GM19351 (cell line): ENCODE data around the gene TNXB.
"Not testable (repeated sequence)": the region's sequence is repeated elsewhere in the genome, so short reads cannot be mapped to it uniquely, and the experiment has no call there.

Source experiments
- ATAC-seq: cut with Tn5 transposase; IDR thresholded peaks from one replicate; pipeline ENCODE4 v1.9.1; 2021; ENCODE audit warnings: mild to moderate bottlenecking, moderate library complexity; ENCODE audit not compliant: unreplicated experiment

Gene TNXB

DNA sequence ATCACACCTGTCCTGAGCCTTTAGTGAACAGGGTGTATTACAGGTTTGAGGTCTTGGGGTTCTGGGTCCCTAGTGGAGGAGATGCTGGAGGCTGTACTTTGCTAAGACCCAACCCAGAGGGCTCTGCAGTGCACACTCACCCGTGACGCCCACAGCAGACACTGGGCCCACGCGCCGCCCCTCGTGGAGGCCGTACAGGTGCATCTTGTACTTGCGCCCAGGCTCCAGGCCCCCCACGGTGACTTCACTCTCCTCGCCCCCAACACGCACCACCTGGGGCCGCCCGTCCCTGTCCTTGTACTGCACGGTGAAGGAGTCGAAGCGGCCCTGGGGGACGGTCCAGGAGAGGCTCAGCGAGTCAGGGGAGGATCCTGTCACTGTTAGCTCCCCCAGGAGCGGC lies 41.6 kb downstream of the TNXB start:
- not testable (repeated sequence) for ATAC-seq

DNA sequence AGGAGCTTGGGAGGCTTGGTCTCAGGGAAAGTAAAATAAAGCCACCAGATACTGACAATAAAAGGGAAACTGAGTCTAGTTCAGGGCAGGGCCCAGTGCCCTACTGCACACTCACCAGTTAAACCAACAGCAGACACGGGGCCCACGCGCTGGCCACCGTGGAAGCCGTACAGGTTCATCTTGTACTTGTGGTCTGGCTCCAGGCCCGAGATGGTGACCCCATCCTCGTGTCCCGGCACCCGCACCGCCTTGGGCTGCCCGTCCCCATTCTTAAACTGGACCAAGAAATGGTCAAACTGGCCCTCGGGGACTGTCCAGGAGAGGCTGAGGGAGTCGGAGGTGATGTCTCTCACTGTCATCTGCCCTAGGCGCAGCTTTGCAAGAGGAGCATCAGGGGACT lies 44.4 kb downstream of the TNXB start:
- no peak for ATAC-seq

DNA sequence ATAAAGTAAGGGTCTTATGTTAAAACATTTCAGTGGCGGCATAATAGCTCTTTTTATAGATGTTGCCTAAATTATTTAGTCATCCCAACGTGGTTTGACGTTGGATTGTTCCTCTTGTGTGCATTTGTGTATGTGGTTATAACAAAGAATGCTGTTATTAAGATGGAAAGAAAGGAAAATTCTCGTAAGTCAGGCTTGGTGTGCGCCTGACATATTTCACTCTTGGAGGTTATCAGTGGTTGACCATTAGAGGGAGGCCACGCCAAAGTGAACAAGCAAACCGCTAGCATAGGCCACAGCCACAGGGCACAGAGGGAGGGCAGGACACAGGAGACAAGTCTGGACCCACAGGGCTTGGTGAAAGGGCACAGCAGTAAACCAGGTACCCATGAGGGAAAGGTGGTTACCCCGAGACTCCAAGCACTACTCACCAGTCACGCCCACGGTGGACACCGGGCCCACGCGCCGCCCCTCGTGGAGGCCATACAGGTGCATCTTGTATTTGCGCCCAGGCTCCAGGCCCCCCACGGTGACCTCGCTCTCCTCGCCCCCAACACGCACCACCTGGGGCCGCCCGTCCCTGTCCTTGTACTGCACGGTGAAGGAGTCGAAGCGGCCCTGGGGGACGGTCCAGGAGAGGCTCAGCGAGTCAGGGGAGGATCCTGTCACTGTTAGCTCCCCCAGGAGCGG lies 48.0 kb downstream of the TNXB start:
- no peak for ATAC-seq

DNA sequence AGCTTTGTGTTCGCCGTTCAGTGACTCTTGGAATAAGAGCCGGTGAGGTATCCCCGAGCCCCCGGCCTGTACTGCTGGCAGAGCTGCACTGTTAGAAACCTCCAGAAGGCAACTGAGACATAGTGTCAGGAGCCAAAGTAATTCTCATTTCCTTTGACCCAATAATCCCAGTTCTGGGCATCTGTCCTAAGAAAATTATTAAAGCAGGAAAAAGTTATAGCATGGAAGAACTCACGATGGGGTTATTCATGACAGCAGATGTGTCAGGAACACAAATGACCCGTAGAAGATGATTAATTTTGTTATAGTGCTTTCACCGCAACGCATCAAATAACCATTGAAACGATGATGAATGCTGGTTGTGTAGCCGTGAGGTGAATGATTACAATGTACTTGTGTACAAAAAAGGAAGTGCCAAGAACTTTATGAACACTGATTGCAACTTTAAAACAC lies 50.6 kb downstream of the TNXB start:
- no peak for ATAC-seq

DNA sequence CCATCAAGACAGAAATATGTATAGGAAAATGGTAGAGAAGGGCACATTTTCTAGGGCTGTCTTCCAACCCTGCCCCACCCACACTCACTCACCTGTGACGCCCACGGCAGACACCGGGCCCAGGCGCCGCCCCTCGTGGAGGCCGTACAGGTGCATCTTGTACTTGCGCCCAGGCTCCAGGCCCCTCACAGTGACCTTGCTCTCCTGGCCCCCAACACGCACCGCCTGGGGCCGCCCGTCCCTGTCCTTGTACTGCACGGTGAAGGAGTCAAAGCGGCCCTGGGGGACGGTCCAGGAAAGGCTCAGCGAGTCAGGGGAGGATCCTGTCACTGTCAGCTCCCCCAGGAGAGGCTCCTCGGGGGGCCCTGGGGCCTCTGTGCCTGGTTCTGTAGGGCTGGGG lies 51.2 kb downstream of the TNXB start:
- no peak for ATAC-seq

DNA sequence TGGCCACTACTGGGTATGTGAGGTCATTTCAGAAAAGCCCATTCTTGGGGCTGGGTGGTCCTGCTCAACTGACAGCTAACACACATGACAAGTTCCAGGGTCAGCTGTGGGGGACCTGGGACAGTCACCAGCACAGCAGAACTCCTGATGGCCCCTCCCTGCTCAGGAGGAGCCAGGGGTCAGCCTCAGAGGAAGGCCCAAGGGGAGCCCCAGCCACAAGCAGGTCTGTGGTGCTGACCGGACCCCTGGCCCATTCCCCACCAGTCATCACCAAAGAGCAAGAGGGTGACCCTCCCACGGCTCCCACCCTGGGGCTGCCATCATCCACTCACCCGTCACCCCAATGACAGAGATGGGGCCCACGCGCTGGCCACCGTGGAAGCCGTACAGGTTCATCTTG lies 52.9 kb downstream of the TNXB start:
- ATAC-seq: no peak

DNA sequence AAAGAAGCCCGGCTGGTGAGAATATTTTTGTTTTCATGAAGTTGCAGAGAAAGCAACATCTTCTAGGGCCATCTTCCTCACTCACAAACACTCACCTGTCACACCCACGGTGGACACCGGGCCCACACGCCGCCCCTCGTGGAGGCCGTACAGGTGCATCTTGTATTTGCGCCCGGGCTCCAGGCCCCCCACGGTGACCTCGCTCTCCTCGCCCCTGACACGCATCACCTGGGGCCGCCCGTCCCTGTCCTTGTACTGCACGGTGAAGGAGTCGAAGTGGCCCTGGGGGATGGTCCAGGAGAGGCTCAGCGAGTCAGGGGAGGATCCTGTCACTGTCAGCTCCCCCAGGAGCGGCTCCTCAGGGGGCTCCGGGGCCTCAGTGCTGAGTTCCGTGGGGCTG lies 53.4 kb downstream of the TNXB start:
- ATAC-seq: not testable (repeated sequence)

DNA sequence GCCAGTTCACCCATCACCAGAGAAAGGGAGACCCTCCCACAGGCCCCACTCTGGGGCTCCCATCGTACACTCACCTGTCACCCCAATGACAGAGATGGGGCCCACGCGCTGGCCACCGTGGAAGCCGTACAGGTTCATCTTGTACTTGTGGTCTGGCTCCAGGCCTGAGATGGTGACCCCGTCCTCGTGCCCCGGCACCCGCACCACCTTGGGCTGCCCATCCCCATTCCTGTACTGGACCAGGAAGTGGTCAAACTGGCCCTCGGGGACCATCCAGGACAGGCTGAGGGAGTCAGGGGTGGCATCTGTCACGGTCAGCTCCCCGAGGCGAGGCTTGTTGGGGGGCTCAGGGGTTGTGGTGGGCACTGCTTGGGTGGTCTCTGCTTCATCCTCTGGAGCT lies 55.8 kb downstream of the TNXB start:
- not testable (repeated sequence) for ATAC-seq

DNA sequence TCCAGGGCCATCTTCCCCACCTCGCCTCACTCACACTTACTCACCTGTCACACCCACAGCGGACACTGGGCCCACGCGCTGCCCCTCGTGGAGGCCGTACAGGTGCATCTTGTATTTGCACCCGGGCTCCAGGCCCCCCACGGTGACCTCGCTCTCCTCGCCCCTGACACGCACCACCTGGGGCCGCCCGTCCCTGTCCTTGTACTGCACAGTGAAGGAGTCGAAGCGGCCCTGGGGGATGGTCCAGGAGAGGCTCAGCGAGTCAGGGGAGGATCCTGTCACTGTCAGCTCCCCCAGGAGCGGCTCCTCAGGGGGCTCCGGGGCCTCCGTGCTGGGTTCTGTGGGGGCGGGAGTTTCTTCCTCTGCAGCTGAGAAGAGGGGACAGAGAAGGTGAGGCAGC lies 56.5 kb downstream of the TNXB start:
- not testable (repeated sequence) for ATAC-seq

DNA sequence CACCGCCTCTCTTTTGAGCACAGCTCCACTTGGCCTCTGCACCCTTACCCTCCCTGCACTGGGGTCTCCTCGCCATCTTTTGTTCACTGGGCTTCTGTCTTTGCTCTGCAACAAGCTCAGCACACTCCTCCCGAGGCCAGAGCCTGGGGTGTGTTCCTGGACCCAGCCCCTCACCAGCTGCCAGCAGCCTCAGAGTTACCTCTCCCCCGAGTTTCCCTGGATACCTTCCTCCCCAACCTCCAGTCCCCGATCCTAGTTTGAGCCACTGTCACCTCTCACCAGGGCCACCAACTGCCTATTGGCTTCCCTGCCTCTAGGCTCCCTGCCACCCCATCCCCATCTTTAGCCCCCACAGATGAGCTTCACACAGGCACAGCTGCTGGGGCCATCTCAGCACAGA lies 58.6 kb downstream of the TNXB start:
- ATAC-seq: no peak

DNA sequence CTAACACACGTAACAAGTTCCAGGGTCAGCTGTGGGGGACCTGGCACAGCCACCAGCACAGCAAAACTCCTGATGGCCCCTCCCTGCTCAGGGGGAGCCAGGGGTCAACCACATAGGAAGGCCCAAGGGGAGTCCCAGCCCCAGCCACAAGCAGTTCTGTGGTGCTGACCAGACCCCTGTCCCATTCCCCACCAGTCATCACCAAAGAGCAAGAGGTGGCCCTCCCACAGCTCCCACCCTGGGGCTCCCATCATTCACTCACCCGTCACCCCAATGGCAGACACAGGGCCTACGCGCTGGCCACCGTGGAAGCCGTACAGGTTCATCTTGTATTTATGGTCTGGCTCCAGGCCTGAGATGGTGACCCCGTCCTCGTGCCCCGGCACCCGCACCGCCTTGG lies 59.4 kb downstream of the TNXB start:
- not testable (repeated sequence) for ATAC-seq

DNA sequence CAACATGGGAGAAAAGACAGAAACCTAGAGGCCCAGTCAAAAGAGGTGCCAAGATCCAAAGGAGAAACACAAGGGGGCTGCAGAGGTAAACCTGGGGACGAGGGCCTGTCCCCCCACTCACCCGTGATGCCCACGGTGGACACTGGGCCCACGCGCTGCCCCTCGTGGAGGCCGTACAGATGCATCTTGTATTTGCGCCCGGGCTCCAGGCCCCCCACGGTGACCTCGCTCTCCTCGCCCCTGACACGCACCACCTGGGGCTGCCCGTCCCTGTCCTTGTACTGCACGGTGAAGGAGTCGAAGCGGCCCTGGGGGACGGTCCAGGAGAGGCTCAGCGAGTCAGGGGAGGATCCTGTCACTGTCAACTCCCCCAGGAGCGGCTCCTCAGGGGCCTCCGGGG lies 60.0 kb downstream of the TNXB start:
- ATAC-seq: not testable (repeated sequence)

DNA sequence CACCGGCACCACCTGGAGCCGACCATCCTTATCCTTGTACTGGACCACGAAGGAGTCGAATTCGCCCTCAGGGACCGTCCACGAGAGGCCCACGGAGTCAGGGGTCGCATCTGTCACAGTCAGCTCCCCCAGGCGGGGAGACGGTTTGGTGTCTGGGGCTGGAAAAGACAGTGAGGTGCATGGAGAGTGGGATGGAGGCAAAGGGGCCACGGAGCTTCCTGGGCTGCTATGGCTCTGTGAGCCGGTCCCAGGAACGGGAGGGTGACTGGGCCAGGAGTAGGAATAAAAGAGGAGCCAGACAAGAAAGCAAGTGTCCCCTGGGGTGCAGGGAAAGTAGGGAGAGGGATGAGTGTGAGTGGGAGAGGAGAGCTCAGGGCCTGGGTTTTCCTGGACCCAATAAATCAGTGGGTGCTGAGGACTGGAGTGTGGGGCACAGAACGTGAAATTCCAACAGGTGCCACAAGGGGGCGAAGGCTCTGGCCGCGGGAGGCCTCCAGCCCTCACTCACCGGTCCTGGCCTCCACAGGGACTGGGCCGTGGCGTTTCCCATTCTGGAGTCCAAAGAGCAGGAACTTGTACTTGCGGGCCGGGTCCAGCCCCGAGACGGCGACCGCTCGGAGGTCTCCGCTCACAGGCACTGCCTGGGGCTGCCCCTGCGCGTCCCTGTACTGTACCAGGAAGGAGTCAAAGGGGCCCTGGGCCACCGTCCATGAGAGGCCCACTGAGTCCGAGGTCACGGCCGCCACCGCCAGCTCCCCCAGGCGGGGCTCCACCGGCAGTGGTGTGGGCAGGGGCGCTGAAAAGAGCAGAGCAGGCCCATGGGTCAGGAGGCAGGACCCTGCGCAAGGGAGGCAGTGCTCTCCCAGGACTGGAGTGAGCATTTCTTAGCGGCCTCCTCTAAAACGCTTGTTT lies 61.0 kb downstream of the TNXB start:
- ATAC-seq: no peak

DNA sequence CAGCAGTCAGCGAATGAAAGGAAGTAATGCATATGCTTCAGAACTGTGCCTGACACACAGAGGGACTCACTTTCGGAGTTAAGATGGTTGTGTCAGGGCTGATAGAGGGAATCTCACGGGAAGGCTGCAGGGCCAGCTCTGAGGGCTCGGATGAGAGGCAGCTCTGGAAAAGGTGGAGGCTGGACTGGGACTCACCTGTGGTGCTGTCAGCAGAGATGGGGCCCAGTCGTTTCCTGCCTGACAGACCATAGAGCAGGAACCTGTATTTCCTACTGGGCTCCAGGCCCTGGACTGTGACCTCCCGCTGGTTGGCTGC lies 61.6 kb downstream of the TNXB start:
- ATAC-seq: no peak

DNA sequence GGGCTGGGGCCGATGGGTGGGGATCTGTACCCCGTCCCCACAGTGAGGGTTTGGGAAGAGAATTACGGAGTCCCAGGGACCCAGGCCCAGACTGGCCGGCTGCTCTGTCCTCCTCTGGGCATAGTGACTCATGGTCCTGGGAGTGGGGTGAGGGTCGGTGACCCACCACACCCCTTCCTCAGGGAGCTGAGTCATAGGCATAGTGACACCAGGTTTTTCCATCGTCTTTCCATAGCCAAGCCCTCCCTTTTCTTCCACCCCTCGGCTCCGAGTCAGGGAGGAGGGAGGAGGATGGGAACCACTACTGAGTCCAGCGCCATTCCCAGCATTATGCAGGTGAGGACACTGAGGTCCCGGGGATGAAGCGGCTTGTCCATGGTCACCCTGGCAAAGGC lies 62.1 kb downstream of the TNXB start:
- ATAC-seq: no peak

DNA sequence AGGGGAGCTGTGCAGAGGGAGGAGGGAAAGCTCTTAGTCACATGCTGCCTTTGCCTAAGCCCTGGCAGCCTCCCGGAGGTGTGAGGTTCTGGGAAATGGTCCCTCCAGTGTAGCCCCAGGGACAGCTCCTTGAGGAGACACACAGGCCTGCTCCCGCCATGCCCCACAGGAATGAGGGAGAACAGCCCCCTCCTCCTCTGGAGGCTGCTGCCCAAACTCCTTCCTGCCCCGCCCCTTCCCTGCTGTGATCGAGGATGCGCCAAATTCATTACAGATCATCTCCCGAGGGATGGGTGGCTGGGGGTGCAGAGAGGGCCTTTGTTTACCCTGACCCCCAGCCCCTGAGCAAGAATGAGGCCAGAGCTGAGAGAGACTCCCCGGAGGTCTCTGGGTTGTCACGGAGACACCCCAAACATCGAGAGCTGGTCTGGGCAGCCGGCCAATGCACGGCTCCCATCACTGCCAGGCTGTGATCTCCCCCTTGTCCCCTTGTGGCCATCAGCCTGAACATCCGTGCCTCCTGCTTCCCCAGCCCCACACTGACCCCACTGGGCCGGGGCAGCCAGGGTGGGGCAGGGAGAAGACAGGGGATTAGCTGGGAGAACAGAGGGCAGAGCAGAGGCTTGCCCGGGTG lies 62.6 kb downstream of the TNXB start:
- ATAC-seq: no peak

DNA sequence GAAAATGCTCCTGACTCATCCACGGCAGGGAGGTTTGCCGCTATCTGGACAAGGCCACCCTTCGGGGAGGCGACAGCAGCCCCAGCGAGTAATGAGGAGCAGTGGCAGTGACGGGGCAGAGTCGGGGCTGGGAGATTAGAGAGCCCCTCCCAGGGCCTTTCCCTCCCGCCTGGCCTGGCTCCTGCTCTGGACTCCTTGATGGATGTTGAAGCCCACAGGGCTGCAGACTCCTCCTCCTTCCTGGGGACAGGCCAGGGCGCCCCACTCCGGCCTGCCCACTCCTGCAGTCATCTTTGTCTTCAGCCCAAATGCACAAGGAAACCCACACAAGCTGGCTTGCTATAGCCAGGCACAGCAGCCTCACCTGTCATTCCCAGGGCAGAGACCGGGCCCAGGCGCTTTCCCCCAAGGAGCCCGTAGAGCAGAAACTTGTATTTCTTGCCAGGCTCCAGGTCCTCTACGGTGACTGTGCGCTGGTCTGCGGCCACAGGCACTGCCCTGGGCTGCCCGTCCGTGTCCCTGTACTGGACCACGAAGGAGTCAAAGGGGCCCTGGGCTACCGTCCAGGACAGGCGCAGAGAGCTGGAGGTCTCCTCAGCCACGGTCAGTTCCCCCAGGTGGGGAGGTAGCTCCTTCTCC lies 63.2 kb downstream of the TNXB start:
- ATAC-seq: no peak

DNA sequence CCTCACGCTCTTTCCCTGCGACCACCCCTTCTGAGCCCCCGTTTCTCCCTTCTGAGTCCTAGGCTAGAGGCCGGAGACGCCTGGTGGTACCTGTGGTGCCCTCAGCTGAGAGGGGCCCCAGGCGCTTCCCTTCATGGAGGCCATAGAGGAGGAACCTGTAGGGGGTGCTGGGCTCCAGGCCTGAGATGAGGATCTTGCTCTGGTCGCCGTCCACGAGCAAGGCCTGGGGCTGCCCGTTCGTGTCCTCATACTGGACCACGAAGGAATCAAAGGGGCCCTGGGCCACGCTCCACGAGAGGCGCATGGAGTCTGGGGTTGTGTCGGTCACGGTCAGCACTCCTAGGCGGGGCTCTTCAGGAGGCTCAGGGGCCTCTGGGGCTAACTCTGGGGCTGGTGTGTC lies 64.2 kb downstream of the TNXB start:
- ATAC-seq: not testable (repeated sequence)

DNA sequence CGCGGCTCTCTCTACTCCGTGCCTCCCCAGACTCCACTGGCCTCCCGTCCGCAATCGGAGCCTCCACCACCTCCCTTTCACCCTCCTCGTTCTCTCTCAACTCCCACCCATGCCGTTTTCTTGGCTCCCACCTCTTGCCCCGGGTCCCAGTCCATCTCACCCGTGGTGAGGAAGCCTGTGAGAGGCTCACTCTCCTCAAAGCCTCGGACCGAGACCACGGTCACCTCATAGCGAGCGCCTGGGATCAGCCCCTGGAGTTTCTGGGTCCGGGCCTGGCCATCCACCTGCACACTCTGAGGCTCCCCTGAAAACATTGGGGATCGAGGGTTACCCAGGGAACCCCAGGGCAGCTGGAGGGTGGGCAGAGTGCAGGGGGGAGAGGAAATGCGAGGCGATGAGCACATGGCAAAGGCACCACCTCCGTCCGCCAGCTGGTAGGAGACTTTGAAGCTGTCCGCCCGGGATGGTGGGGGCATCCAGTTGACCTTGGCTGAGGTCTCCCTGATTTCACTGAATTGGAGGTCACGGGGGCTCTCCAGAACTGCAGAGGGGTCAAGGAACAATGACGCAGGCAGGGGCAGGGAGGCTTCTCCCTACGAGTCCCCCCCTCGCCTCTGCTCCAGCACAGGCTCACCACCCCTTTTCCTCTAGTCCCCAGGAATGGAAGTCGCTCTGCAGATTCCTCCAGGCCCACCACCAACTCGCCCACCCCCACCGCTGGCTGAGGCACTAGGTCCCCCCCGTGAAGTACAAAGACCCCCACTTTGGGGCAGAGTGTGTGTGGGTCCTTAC lies 65.4 kb downstream of the TNXB start:
- ATAC-seq: not testable (repeated sequence)

DNA sequence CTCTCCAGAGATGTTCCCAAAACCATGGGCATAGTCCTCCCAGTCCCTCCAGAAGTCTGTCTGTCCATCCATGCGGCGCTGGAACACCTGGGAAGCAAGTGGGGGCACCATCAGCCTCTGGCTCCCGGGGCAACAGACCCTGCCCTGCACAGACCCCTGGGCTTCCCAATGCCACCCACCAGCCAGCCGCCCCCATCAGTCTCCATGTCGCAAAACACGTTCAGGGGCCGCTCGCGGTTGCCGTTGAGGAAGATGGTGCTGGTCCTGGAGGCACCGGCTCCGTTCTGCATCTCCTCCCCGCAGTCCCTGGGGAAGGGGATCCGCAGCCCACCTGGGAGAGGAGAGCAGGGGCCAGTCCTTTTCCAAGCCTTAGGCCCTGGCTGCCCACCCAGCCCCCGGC lies 66.9 kb downstream of the TNXB start:
- ATAC-seq: not testable (repeated sequence)

DNA sequence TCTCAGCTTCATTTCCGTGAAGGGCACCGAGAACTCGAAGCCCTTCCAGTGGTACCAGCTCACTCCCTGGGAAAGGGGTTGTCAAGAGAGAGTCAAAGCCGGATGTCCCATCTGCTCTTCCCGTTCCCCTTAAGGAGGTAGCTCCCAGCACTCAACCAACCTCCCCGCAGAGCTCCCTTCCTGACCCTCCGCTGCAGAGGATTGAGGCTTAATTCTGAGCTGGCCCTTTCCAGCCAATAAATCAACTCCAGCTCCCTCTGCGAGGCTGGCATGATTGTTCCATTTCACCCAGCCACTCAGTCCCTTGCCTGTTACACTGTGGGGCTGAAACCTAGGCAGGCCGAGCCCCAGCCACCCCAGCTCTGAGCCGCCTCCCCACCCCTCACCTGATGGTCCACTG lies 67.8 kb downstream of the TNXB start:
- ATAC-seq: not testable (repeated sequence)
